T-helper 17 cell (primary cell): ENCODE data around the gene HPS4. TPM values are rescaled to one million over a fixed set of nuclear protein-coding genes. Genes with fewer than 3 reads are reported as not detected.

Experiments used
- total RNA-seq, 4 donors: library from RNA in 2 of 4; stranded (reverse) in 2 of 4; gene quantifications; one replicate each; pipeline ENCODE4 v1.2.3 and lab custom pipeline; 2022 to 2026

The HPS4 gene
- total RNA-seq, 2 donors from 2014 or later = 44.1 to 54.6 TPM

Other genes with a start within 250 kb of the HPS4 start
- gene ASPHD2, start 54.5 kb downstream of the HPS4 start, total RNA-seq = 1 to 10 TPM; 1.6 to 2.4 TPM
- 10 to 100 TPM; 15.1 to 18.7 TPM for gene SRRD, start 94 bp upstream of the HPS4 start, total RNA-seq
- 100 to 1,000 TPM in 1 of 2 donors, 10 to 100 TPM in 1; 84.0 to 104 TPM for gene TFIP11, start 28.7 kb upstream of the HPS4 start, total RNA-seq
- 10 to 100 TPM; 18.2 to 40.7 TPM for gene TPST2, start 106.3 kb upstream of the HPS4 start, total RNA-seq
- not detected for gene CRYBB1, start 134.2 kb upstream of the HPS4 start, total RNA-seq
- not detected for gene CRYBA4, start 138.2 kb upstream of the HPS4 start, total RNA-seq
- 100 to 1,000 TPM in 1 of 2 donors, 10 to 100 TPM in 1; 83.4 to 116 TPM for gene MIAT, start 173.8 kb upstream of the HPS4 start, total RNA-seq